Fibroblast of peridontal ligament (primary cell): ENCODE results near the gene MEMO1.
"Not testable (repeated sequence)": the region's sequence is repeated elsewhere in the genome, so short reads cannot be mapped to it uniquely, and the experiment has no call there.

Experiments used
- DNase-seq: peaks from one replicate; pipeline ENCODE4 v3.0.0-alpha.2; 2010; ENCODE audit errors: extremely low read depth

MEMO1 gene

DNA sequence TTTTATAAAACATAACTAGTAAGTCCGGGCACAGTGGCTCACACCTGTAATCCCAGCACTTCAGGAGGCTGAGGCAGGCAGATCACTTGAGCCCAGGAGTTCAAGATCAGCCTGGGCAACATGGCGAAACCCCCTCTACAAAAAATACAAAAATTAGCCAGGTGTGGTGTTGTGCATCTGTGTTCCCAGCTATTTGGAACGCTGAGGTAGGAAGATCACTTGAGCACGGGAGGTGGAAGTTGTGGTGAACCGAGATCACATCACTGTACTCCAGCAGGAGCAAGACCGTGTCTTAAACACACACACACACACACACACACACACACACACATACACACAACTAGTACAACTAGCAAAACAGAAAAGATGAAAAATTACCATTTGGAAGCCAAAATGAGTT is 103.3 kb downstream of the MEMO1 start:
- not testable (repeated sequence) for DNase-seq

DNA sequence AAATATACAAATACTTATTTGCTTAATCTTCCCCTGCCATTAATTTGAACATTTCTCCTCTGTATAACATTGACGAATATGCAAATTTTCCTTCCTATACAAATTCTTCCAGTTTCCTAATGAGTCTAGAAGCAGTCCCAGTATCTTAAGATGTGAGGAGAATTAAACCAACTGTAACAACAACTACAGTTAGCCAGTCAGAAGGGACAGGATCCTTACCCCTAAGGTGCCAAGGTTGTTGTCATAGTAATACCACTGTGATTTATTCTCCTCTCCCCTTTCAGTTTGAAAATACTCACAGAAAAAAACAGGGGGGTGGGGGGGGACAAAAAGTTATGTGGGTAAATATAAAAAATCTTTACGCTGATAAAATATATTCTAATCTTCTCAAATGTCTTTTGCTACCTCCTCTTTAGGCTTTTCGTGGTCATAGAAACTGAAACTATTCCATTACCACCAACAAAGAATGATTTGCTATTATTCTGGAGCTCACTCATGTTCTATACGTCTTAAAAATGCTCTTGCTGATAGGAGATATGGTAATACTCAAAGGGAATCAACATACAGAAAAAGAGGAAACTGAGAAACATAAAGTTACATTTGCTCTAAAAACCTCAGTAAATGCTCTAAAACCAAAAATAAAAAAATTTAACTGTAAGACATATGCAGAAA is 107.6 kb downstream of the MEMO1 start:
- DNase-seq: no peak

DNA sequence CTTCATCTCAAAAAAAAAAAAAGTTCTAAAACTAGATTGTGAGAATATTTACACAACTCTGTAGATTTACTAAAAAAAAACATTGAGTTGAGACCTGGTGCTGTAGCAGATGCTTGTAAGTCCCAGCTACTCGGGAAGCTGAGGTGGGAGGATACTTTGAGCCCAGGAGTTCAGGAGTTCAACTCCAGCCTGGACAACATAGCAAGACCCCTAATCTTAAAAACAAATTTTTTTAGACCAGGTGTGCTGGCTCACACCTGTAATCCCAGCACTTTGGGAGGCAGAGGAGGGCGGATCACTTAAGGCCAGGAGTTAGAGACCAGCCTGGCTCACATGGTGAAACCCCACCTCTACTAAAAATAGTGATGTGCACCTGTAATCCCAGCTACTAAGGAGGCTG is 108.9 kb downstream of the MEMO1 start:
- no peak for DNase-seq

DNA sequence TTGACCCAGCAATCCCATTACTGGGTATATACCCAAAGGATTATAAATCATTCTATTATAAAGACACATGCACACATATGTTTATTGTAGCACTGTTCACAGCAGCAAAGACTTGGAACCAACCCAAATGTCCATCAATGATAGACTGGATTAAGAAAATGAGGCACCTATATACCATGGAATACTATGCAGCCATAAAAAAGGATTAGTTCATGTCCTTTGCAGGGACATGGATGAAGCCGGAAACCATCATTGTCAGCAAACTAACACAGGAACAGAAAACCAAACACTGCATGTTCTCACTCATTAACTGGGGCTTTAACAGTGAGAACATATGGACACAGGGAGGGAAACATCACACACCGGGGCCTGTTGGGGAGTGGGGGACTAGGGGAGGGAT is 110.7 kb downstream of the MEMO1 start:
- DNase-seq: not testable (repeated sequence)

DNA sequence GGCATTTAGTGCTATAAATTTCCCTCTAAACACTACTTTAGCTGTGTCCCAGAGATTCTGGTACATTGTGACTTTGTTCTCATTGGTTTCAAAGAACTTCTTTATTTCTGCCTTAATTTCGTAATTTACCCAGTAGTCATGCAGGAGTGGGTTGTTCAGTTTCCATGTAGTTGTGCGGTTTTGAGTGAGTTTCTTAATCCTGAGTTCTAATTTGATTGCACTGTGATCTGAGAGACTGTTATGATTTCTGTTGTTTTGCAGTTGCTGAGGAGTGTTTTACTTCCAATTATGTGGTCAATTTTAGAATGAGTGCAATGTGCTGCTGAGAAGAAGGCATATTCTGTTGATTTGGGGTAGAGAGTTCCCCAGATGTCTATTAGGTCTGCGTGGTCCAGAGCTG is 112.5 kb downstream of the MEMO1 start:
- DNase-seq: not testable (repeated sequence)

DNA sequence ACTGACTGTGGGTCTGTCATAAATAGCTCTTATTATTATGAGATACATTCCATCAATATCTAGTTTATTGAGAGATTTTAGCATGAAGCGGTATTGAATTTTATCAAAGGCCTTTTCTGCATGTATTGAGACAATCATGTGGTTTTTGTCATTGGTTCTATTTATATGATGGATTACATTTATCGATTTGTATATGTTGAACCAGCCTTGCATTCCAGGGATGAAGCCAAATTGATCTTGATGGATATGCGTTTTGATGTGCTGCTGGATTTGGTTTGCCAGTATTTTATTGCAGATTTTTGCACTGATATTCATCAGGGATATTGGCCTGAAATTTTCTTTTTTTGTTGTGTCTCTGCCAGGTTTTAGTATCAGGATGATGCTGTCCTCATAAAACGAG is 113.5 kb downstream of the MEMO1 start:
- not testable (repeated sequence) for DNase-seq

DNA sequence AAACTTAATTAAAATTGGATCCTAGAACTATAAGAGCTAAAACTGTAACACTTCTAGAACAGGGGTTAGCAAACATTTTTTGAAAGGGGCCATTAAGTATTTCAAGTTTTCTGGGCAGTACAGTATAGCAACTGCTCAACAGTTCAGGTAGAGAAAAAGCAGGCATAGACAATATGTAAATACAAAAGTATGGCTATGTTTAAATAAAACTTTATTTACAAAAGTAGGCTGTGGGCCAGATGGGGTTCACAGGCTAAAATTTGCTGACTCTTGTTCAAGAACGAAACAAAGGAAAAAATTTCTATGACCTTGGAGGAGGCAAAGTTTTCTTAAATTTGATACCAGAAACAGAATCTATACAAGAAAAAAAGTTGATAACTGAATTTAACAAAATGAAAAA is 114.5 kb downstream of the MEMO1 start:
- no peak for DNase-seq

DNA sequence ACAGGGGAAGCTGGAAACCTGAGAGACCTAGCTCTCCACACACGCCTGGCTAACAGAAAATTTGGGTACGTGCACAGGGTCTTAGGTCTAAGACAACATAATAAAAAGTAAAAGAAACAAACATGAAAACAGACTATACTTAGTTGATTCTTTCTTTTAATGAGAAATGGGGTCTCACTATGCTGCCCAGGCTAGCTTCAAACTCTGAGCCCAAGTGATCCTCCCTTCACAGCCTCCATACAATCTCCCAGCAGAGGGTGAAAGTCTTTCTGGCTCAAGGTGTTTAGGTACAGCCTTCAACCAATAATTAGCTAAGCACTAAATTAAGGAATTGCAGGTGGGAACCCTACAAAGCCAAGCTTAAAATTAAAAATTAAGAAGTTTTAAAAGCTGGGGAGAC is 116.2 kb downstream of the MEMO1 start:
- DNase-seq: no peak

DNA sequence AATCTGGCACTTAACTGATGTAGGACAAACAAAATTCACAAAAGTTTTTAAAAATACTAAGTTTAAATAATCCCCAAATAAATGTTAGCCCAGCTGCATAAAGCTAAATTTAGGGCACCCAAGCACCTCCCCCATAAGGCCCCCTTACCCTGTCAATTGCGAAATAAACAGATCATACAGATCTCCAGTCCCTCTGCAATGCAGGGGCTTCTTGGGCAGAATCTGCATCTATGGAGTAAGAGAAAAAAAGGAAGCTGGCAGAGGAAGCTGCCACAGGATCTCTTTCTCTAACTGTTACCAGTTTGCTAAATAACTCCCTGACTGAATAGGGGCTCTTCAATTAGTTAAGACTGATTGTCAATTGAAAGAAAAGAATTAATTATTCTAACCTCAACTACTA is 117.7 kb downstream of the MEMO1 start:
- DNase-seq: no peak

DNA sequence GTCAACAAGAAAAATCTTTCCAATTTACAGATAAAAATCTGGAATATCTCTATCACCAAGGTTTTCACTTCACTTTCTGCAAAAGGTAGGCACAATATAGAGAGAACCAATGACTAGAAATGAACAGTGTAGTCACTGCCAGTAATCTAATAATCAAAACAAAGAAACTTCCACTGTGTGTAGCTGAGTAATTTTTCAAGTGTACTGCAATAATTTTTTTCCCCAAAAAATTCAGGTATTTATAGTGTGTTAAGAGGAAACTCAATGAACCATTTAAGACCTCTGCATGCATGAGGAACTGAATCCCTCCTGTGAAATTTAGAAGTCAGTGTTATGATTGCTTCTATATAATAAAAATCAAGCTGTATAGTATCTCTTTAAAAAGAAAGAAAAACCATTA is 121.8 kb downstream of the MEMO1 start:
- DNase-seq: peak; percentile 10

DNA sequence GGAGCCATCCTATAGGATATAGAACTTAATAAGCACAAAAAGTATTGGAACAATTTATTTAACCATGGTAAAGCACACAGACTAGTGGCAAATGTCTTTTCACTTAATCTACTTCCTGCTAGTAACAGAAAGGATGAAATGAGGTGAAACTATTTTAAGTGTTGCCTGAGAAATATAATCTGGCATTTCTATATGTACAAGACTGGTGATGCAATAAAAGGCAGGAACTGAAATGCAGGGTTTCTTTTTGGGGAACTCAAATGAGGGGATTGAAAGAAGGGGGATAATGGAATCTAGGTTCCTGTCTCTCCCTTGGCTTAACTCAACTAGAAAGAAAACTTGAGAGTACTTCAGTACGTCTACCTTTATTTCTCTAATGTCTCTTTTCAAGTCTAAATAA is 122.3 kb downstream of the MEMO1 start:
- DNase-seq: peak; percentile 9

DNA sequence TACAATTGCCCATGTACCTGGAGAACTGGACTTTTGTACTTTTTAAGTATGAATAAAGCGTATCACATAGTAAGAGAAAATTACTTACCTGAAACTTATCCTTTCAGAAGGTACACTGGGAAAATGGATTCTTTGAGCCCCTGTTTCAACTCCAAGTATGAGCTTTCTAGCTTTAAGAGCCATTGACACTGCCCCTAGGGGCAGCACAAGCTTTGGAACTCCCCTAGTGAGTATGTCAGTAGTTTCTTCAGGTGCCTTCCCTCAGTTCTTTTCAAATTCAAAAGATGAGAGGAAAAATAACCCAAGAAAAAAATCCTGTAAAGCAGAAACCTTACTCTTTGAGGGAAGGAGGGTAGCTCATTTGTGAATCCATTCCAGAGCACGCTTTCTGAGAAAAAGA is 124.1 kb downstream of the MEMO1 start:
- no peak for DNase-seq

DNA sequence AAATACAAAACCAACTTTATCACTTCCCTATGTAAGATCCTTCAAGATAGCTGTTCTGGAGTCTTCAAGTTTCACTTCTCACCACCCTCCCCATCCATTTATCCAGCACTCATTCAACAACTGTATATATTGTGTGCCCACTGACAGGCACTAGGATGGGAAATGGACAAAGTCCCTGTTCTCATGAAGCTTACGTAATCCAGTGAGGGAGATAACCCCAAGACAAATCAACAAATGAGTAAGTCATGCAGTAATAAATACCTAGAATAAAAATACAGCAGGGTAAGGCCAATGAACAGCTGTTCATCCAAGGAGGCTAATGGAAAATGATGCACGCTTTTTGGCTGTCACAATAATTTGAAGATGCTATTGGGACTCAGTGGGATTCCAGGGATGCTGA is 133.8 kb downstream of the MEMO1 start:
- no peak for DNase-seq

DNA sequence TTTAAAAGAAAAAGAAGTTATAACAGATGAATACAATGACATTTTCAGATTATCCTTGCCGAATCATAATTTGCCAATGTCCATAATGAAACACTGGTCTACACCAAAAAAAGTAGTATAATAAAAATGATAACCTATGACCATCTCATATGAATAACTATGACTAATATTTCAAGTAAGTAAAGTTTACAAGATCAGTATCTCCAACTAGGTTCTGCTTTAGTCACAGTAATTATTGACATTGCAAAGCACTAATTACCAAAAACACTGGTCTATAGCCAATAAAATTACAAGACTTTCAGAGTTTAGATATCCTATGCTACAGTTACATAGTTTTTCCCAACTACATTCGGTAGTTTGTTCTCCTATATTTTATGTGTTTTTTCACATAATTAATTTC is 136.7 kb downstream of the MEMO1 start:
- no peak for DNase-seq

DNA sequence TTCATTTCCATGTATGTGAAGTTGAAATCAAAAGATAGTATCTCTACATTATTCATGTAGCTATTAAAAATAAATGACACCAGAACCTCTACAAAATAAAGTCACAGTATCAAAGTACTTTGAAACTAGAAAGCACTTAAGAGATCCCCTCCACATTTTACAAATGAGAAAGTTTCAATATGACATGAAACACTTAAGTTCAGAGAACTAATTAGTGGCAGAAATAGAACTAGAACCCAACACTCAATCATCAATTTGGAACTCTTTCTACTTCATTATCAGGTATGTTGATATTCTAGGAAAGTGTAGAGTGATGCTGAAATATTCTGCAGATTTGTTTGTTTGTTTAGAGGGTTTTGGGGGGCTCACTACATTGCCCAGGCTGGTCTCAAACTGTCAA is 145.6 kb downstream of the MEMO1 start:
- no peak for DNase-seq

DNA sequence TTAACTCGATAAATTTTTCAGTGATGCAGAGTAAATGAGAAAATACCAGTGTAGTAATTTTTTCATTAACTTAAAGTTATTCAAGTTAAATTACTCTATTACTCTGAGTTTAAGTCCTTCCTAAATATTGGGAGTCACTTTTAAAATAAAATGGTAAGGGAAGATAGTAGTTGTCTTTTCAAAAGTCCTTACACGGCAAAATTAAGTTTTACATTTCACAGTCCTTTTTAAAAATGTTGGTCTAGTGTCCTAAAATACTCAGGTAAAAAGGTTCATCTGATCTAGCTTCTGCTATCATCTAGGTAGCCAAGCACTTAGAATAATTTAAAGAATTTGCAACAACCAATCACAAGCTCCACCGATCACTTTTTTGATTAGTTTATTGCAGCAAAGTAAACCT is 146.9 kb downstream of the MEMO1 start:
- DNase-seq: no peak

DNA sequence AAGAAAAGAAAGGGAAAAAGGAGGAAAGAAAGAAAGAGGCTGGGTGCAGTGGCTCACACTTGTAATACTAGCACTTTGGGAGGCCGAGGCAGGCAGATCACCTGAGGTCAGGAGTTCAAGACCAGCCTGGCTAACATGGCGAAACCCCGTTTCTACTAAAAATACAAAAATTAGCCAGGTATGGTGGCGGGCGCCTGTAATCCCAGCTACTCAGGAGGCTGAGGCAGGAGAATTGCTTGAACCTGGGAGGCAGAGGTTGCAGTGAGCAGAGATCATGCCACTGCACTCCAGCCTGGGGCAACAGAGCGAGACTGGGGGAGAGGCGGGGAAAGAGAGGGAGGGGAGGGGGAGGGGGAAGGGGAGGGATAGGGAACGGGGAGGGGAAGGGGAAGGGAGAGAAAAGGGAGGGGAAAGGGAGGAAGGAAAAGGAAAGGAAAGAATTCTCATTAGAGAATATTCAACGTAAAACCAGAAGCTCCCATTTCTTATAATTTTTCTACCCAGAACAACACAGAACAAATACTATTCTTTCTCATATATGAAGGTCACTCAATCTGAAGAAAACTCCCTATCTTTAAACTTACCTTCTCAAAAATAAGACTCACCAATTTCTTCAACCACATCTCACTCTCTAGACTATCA is 147.7 kb downstream of the MEMO1 start:
- DNase-seq: not testable (repeated sequence)

DNA sequence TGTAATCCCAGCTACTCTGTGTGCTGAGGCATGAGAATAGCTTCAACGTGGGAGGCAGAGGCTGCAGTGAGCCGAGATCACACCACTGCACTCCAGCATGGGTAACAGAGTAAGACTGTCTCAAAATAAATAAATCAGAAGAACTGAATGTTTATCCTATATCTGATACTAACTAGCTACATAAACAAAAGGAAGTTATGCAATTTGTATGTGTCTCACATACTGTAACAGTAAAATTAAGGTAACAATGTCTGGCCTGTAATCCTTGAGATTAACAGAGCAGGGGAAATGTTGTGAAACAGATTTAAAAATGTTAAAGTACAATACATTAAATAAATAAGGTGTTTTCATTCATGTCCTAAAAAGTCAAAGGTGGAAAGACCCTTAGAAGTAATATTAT is 150.8 kb downstream of the MEMO1 start:
- no peak for DNase-seq

DNA sequence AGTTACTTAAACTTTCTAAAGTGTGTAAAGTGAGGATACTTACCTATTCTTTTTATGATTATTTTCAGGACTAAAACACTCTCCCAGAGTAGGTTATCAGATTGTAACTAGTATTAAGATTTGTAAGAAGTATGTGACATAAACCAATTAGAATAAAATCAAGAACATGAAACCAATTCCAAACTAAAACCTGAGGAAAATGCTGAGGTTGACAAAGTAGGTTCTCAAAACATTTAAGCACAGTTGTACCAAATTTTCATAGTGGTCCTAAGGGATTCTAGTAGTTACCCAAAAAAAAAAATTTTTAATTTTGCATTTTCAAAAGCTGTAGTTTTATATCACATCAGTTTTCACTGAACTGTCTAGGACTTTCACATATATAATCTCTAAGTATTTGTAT is 157.3 kb downstream of the MEMO1 start:
- DNase-seq: no peak

DNA sequence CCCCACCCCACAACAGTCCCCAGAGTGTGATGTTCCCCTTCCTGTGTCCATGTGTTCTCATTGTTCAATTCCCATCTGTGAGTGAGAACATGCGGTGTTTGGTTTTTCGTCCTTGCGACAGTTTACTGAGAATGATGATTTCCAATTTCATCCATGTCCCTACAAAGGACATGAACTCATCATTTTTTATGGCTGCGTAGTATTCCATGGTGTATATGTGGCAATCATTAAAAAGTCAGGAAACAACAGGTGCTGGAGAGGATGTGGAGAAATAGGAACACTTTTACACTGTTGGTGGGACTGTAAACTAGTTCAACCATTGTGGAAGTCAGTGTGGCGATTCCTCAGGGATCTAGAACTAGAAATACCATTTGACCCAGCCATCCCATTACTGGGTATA is 168.7 kb downstream of the MEMO1 start:
- not testable (repeated sequence) for DNase-seq

DNA sequence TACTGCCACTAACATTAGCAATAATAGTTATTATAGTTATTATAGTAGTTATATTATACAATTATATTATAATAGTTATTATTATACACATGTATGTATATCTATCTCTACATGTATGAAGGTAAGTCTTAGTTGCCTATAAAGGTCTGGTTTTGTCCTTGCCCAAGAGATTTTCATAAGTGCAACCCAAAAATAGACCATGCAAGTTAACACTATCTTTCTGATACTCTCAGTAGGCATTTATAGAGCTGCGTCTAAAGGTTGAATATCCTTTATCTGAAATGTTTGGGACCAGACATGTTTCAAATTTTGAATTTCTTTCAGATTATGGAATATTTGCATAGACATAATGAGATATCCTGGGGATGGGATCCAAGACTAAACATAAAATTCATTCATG is 175.4 kb downstream of the MEMO1 start:
- no peak for DNase-seq

DNA sequence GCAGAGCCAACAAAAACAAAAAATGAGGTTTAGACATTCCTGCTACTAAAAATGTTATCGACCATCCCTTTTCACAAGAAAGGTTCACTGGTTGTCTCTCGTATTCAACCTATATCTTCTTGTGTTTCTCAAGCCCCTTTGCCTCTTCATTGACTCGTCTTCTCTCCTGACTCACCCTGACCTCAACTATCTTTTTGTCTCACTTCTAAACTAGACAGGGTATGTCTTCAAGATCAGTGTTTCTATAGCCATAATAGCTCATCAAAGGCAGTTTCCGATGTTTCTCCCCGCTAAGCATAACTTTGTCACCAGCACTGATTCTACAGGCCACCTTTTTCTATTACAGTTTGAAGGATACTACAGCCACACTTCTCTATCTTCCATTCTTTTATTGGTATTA is 178.4 kb downstream of the MEMO1 start:
- no peak for DNase-seq

DNA sequence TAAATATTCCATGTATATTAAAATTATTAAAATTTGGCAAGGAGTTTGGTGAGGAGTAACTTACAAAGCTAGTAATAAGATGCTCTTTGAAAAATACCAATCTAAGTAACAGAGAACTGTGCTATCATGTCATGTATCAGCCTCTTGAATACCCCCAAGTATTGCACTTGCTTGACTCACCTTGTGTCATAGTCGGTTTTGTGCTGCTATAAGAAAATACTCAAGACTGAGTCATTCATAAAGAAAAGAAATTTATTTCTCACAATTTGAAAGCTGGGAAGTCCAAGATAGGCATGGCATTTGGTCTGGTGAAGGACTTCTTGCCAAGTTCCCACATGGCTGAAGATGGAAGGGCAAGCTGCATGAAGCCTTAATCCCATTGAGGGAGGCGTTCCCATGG is 179.2 kb downstream of the MEMO1 start:
- no peak for DNase-seq

DNA sequence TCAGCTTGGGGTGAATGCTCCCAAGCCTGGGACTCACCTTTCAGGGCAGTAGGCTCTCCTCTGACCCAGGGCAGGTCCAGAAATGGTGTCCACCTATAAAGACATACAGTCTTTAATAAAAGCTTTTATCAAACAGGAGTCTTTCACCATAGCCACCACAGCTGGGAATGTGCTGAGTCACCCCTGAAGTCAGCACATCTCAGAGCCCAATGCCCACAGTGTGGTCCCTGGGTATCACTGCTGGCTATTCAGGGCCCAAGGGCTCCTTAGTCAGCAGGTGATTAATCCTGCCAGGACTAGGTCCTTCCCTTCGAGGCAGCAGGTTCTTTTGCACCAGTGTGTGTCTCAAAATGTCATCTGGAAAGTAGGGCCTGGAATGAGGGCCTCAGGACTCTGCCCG is 181.9 kb downstream of the MEMO1 start:
- DNase-seq: peak; percentile 13
